SKM-1 (cell line): ENCODE measurements around the gene MID1.

ENCODE experiments used
- DNase-seq: peaks from one replicate; lab custom pipeline; 2025; ENCODE audit not compliant: unreplicated experiment; lab: John Stamatoyannopoulos, UW

The MID1 gene

DNA sequence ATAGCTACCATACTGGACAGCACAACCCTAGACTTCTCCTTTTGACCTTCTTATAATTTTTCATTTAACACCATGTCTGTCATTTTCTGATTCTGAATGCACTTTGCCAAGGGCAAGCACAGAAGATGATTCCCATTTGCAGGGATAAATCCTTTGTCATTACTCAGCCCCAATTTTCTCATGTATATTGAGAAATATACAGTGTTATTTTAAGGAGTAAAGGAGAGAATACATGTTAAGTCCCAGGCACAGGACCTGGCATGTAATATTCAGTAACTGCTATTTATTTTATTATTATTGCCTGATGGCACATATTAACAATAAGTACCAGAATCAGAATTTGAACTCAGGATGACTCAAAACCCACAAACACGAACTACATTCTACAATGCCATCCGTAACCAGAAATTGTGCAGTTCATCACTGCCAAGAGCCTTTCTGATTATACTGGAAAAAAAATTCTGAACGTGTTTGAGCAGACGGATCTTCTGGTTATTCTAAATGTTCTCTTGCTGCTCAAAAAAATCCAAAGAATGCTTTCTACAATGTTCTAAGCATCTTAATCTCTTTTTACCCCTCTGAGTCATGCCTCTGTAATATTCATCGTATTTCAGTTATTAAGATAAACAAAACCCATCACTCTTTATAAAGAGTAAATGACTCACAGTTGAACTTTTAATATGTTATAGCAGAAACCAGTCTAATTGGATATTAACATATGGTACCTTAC lies 170.0 kb downstream of the MID1 start:
- no peak for DNase-seq

DNA sequence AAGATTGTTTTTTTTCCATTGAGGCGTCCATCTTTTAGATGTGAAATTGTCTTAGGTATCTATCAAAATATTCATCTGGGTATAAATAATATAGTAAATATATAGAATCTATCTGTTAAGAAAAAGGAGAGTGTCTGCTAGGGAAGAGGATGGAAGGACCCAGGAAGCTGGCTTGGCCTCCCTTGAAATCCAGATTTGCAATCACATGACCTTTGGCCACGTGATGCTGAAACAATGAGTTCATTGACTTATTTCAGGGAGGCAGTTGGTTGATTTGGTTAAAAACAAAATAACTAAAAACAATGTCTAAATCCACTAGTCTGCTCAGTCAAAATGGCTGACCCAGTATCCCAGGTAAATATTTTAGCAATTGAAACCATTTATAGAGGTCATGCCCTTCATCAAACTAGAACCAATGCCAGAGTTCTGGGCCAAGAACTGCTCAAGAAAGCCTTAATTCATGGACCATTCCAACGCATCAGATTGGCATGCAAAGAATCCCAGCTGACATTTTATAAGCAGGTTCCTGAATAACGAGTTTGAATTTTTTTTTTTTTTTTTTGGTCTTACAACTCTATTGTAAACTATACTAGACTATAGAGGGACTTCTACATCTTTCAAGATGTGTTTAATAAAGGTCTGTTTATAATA lies 172.7 kb downstream of the MID1 start:
- DNase-seq, result no peak

DNA sequence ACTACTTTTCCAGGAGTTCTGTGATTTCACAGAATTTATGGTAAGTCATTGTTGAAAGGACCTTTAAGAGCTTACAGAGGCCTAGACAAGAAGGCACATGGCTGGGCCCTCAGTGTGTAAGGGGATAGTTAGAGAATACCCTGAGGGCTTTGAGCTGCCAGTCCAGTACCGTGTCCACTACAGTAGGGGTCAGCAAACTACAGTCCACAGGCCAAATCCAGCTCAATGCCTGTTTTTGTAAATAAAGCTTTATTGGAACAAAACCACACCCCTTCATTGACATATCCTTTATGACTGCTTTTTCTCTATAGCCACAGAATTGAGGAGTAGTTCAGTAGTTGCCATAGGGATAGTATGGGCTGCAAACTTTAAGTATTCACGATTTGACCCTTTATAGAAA lies 176.2 kb downstream of the MID1 start:
- no peak for DNase-seq

DNA sequence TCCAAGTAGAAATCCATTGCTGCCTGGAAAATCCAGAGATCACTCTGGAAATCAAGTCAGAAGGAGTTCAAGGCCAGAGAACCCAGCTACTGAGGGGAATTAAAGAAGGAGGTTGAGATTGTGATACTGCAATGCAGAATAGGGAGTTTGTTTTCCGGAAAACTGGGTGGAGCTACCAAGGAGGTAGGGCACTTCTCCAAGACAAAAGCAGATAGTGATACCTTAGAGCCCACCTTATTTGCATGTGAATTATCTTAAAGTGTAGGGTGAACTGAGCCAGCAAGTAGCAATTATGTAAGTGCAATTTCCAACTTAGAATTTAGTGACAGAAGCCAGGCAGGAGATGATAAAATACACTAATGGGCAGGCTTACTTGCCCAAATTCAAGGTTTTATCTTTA lies 178.9 kb downstream of the MID1 start:
- no peak for DNase-seq

DNA sequence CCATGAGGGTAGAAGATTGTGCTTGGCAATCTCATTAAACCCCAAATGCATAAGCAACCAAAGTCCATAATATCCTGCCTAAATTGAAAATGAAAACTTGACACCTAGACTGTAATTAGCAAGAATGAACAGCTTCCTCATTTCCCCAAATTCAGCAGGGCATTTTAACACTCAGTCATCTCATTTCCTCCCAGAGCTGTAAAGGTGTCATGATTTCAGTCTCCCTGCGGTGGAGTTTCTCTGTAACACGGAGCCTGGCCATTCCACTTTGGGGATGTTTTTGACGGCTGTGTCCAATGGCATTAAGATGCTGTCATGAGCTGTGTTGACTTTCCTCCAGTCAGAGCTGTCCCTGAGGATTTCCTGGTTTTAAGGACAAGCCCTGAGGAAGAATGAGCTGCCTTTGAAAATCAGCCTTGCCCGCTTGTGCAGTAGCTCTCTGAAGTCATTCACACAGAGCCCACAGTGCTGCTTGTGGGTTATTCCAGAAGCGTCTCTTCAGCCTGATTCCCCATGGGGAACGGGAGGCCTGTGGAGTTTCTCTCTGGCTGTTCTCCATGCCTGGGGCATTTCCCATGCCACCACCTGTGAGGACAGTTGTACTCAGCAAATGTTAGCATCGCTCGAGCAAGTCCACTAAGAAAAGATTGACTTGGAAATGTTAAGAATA lies 187.0 kb downstream of the MID1 start:
- DNase-seq, result no peak

DNA sequence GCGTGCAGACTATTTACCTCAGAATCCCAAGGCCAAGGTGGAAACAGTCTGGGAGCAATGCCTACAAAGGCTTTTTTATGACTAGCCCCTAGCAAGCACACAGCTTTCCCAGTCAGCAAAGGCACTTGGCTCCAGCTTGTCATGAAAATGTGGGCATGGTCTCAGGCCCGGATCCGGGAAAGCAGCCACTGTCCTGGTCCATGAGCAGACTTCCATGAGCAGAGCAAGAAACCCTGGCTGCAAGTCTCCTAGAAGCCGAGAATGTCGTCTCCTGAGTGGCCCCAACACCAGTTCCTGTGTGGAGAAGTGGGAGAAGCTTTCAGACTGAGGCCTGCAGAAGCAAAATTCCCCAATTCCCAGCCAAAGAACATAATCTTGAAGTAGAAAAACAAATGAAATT lies 190.5 kb downstream of the MID1 start:
- no peak for DNase-seq

DNA sequence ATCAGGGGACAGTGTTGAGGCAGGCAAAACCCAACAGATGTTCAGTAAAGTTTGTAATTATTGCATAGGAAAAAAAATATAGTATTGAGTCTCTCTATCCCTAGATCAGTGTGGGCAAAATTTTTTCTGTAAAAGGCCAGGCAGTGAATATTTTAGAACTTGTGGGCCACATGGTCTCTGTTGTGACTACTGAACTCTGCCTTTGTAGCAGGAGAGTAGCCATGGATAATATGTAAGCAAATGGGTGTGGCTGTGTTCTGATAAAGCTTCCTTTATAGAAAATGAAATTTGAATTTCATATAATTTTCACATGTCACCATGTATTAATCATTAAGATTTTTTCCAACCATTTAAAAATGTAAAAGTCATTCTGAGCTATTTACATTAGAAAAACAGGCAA lies 193.1 kb downstream of the MID1 start:
- DNase-seq, result no peak

DNA sequence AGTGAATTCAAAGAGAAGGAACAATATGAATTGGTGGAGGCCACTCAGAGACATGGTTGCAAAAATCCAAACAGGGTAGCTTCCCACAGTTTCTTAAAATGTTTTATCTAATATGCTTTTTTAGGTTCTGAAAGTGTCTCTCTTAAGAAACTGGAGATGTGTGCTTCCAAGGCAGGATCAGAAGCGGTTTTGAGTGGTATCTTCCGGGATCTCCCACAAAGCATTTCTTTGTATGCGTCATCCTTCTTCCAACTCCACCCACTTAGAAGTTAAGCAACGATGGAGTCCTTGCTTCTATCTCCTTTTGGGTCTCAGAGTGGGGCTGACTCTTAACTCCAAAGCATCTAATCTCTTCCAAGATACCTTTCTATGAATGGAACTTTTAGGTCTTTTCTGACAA lies 196.7 kb downstream of the MID1 start:
- DNase-seq, result no peak

DNA sequence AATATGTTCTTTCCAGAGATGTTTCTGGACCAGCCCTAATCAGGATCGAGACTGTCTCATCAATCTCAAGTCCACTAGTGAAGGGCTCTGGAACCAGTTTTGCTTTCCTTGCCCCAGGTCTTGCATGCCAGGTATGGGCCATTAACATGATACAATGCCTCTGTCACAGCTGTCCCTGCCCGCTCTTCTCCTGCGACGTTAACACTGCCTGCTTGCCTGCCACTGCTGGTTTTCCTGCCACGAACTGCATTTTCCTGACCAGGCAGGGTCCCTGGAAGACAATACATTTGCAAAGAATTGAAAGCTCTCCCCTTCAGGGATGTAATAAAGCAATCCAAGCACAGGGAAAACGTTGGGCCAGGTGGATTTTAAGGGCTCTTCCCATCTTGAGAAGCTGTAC lies 200.3 kb downstream of the MID1 start:
- DNase-seq, result no peak

DNA sequence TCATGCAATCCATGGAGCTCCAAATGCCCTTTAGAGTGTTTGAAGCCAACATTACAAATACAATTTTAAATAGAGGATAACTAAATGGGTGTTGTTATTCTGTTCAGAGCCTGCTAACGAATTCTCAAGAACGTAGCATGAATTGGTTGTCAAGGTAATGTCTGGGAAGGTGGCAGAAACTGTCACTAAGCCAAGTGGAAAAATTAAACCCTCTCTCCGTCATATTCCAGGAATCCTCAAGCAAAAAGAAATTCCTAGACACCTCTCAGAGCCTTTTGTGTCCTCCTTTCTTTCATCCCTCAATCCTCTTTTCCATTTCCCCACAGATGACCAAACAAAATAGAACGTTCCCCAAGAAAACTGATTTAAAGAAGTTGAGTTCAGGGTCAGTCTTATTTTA lies 204.0 kb downstream of the MID1 start:
- no peak for DNase-seq

DNA sequence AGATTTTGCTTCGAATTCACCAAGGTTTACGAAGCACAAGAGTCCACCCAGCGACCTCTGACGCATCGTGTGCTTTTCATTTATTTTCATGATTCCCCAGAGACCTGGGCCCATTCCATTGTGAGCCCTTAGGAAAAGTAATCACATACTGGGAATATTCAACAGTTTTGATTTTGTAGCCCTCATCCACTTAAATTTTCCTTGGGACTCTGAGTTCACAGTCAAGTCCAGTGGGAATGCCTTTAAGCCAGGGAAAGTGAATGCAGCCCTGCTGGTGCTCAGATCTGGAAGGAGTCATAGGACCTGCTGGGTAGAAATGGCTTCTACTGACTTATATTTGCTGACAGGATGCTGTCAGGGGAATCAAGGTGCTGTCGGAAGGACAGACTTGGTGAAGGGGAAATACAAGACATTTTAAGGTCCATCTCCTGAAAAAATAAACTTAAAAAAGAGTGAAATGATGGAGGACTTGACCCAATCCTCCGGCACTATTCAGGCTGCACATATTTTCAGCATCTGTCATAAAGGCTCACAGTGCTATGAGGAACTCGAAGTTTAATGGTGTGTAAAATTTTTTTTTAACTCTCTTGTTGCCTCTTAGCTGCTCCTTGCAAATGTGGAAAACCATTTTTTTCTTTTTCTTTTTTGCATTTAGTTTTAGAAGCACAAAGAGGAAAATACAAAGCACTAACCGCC lies 204.9 kb downstream of the MID1 start:
- no peak for DNase-seq

DNA sequence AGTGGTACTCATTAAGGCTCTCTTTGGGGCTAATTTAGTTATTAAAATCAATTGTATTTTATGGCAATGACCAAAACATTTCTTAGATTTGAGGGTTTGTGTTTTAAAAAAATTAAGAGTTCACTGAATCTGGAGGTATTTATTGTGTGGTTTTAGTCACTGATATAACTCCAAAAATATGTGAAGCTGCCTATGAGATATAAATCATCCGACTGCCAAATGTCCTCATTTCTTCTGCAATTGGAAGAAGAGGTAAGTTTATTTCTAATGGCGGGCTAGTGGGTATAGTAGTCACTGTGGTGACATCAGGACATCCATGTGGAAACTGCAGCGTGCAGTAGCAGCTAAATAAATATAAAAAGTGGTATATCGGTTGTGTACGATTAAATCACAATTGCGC lies 205.5 kb downstream of the MID1 start:
- DNase-seq, result no peak

DNA sequence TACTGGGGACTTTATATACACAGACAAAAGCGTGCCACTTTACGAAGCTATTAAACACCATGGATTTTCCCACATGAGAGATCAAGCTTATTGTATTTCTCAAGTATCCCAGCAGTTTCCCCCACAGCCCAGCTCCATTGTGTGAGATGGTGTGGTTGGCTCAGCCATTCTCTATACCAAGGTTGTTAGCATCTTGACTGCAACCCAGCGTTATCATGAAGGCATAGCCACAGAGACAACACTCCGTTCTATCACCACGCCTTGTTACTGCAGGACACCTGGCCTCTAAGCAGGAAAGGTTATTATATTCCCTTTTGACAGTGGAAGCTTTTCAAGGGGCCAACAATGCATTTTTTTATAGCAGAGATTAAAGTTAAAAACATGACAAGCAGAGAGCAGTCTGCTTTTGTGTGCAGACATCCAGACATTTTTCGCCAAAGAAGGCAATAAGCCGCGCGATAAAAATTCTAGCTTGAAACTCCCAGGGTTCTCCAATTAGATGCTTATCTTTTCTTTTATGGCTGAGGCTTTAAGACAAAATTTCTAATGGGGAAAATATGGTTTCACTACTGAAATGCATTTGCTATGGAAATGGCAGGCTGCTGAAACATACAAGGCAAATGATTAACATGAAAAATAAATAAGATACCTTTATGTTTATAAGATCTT lies 206.1 kb downstream of the MID1 start:
- no peak for DNase-seq

DNA sequence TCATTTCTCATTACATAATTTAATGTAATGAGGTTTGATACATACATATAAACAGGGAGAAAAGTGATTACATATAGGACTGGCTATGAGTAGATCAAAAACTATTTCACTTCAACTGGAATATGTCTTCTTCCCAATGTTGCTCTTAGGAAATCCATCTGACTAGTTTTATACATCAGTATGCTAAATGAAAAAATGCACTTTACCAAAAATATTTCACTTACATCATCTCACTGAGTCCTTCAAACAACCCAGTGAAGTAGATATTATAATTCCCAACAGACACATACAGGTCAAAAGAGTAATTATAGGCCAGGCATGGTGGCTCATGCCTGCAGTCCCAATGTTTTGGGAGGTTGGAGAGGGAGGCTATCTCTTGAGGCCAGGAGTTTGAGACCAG lies 215.9 kb downstream of the MID1 start:
- DNase-seq, result no peak

DNA sequence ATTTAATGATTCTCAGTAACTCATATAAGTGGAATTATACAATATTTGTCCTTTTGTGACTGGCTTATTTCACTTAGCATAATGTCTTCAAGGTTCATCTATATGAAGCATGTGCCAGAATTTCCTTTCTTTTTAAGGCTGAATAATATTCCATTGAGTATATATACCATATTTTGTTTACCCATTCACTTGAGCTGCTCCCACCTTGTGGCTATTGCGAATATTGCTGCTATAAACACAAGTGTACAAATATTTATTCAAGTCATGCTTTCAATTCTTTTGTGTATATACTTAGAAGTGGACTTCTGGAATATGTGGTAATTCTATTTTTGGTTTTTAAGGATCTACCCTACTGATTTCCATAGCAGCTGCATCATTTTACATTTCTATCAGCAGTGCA lies 219.1 kb downstream of the MID1 start:
- no peak for DNase-seq

DNA sequence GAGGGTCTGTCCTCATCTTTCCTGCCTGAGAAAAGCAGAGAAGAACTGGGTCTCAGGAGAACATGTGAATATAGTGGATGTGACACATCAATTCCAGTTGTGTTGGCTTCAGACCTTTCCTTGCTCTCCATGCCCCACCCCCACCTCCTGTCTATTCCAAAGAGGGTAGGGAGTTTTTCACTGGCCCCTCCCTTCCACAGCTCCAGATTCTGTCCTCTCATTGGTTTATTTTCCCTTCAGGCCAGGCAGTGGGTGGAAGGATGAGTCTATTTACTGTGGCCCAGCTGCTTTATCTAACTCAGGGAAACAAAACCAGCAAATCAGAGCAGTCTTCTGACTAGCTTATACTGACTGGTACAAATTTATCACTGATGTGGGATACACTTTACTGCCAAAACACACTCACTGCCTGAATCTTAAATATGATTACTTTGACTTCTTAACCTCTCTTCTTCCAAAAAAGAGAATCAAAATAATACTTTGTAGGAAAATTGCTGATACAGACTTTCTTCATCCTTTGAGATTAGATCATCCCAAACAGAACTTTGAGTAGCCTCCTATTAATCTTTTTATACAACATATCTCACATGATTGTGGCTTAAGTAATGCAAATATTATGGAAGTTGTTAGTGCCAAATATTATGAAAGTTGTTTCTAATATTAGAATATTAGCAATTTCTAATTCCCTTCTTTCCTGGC lies 221.2 kb downstream of the MID1 start:
- no peak for DNase-seq

DNA sequence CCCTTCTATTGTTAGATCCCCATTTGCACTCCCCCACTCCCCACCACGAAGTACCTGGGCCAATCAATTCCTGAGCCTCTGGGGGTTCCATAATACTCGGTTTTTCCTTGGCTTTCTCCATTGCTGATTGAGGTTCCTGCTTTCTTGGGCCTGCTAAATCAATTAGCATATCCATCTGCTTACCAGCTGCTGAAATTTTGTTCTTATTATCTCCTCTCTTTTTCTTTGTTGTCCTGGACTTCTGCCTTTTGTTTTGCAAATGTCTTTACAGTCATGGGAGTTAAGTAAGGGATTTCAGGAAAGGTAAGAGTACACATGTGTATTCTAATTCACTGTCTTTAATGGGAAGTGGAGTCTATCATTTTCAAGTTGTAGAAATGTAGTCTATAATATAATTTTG lies 222.2 kb downstream of the MID1 start:
- DNase-seq, result no peak

DNA sequence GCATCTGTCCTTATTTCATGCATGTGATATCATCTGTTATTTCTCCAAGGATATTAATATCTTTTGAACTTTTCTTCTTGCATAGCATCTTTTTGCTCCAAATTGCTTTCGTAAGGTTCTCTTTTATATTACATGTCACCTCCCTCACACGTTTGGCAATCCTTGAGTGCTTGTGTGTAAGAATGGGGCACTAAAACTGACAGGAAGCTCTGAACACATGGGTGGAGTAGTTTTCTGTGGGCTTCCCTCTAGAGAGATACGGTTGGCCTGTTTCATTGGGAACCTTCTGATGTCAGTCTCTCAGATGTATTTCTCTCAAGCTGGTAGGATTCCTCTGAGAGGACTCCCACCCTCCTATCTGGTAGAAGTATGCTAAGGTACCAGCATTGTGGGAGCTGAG lies 223.0 kb downstream of the MID1 start:
- no peak for DNase-seq

DNA sequence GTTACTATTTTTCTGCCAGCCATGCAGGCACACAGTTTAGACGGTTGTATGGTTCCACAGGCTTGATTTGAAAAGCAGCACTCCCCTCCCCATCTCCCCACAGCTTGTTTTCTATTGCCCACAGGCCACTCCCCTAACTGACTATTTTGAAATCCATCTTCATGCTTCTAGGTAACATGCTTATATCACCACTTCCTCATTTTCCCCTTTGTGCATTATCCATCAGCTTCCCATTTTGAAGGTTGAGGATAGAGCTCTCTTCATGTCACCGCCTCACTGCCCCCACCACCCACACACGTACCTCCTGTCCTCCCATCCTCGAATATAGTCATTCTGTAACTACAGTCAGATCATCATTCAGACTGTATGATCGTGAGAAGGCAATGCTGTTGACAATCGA lies 224.7 kb downstream of the MID1 start:
- DNase-seq, result peak; percentile 7
